Lower leg skin (tissue), 3 donors: ENCODE measurements around the gene ABHD5.

ENCODE experiments used
- CTCF ChIP-seq, 3 donors: fragments of 450-650 bp; IDR thresholded peaks; one replicate each; pipeline ENCODE4 v1.5.1; 2016; ENCODE audit warnings: antibody characterized with exemption in 3 of 3, mild to moderate bottlenecking in 3 of 3, moderate library complexity in 2 of 3
- POLR2A ChIP-seq, 2 donors: fragments of 450-650 bp; IDR thresholded peaks; one replicate each; pipeline ENCODE4 v1.6.1; 2016 to 2017; ENCODE audit warnings: antibody characterized with exemption in 2 of 2, mild to moderate bottlenecking in 1 of 2, moderate library complexity in 1 of 2

- no peak for TF ChIP-seq CTCF (IDR thresholded peaks at IDR 0.05)
- TF ChIP-seq POLR2A (IDR thresholded peaks at IDR 0.05) = no peak
Measured at GRCh38 chr3:43693594-43693993, 2.9 kb downstream of the ABHD5 start.
